HCT116 (cell line): ENCODE results near the gene ESYT1. TPM values are rescaled to one million over a fixed set of nuclear protein-coding genes. Genes with fewer than 3 reads are reported as not detected.

ENCODE experiments used
- ATAC-seq: fragments of 200-7000 bp; cut with Tn5 transposase; 2 replicates; pipeline ENCODE4 v1.9.1; 2020; ENCODE audit warnings: mild to moderate bottlenecking, moderate library complexity
- BruUV-seq: library from RNA; stranded (reverse); fragments of 400-500 nt; replicated peaks from 2 replicates; lab custom pipeline; 2021; lab: Mats Ljungman, UMichigan
- CTCF ChIA-PET: fragments of 300-600 bp; sonication (Branson Sonifier 250); formaldehyde crosslinking; loops from one replicate; lab custom pipeline; 2021; ENCODE audit warnings: antibody characterized with exemption; lab: Charles Lee
- POLR2A ChIA-PET: fragments of 300-600, 350-600 bp; sonication (Branson Sonifier 250); formaldehyde crosslinking; loops from one replicate; lab custom pipeline; 2021; ENCODE audit warnings: antibody characterized with exemption; lab: Charles Lee
- RAD21 ChIA-PET, 2 experiments: fragments of 300-600 bp; sonication (Branson Sonifier 250); formaldehyde crosslinking; loops; one replicate each; lab custom pipeline; 2023; ENCODE audit warnings: low total read pairs in 2 of 2; ENCODE audit not compliant: uncharacterized antibody in 2 of 2, unreplicated experiment in 2 of 2, low non-redundant PET in 1 of 2; lab: Charles Lee
- DNase-seq: peaks from one replicate; pipeline ENCODE4 v3.0.0-alpha.2; 2010; ENCODE audit warnings: low read depth, low spot score
- H2AFZ ChIP-seq: fragments of 200-600 bp; shearing (Covaris generic), sonication (generic); 2 replicates; pipeline ENCODE4 v1.6.1; 2017; ENCODE audit warnings: low read depth, mixed run types, mixed read lengths, antibody characterized with exemption, low read length; ENCODE audit not compliant: poor library complexity, severe bottlenecking
- H3K27ac ChIP-seq: 2 replicates; pipeline ENCODE4 v1.5.1; 2012; ENCODE audit warnings: low read depth, low read length
- H3K27me3 ChIP-seq: fragments of 200-600 bp; sonication (generic); 2 replicates; pipeline ENCODE4 v1.6.1; 2016; ENCODE audit warnings: mixed run types, low read length, mixed read lengths; ENCODE audit not compliant: insufficient read depth
- H3K36me3 ChIP-seq, 2 experiments: fragments of 200-500 bp in 1 of 2; fragments of 200-600 bp in 1 of 2; sonication (Bioruptor generic) in 1 of 2; sonication (generic) in 1 of 2; 2 replicates each; pipeline versions ENCODE4 v1.5.1 to v1.6.1; 2014 to 2016; ENCODE audit warnings: low read length in 2 of 2, inconsistent platforms in 1 of 2, mixed read lengths in 1 of 2, mixed run types in 1 of 2; ENCODE audit not compliant: insufficient read depth in 2 of 2, control insufficient read depth in 1 of 2
- H3K4me1 ChIP-seq, 2 experiments: fragments of 200-600 bp in 1 of 2; sonication (generic) in 1 of 2; 2 replicates each; pipeline versions ENCODE4 v1.5.1 to v1.6.1; 2012 to 2017; ENCODE audit warnings: low read length in 2 of 2, inconsistent platforms in 1 of 2, mild to moderate bottlenecking in 1 of 2, mixed read lengths in 1 of 2, mixed run types in 1 of 2, moderate library complexity in 1 of 2; ENCODE audit not compliant: insufficient read depth in 2 of 2, control insufficient read depth in 1 of 2
- H3K4me2 ChIP-seq: fragments of 200-600 bp; sonication (generic); 2 replicates; pipeline ENCODE4 v1.6.1; 2017; ENCODE audit warnings: mixed run types, low read length, mixed read lengths
- H3K4me3 ChIP-seq, 2 experiments: fragments of 200-600 bp in 1 of 2; sonication (generic) in 1 of 2; replicated peaks in 1 of 2; 2 replicates each; pipeline ENCODE4 v1.5.1; 2011 to 2016; ENCODE audit warnings: low read length in 2 of 2, control low read depth in 1 of 2, low read depth in 1 of 2, mild to moderate bottlenecking in 1 of 2, mixed read lengths in 1 of 2, mixed run types in 1 of 2
- H3K79me2 ChIP-seq: fragments of 200-600 bp; sonication (generic); 2 replicates; pipeline ENCODE4 v1.6.1; 2017; ENCODE audit warnings: mild to moderate bottlenecking, mixed run types, low read length, moderate library complexity, mixed read lengths; ENCODE audit not compliant: insufficient read depth
- H3K9ac ChIP-seq: fragments of 200-600 bp; sonication (generic); 2 replicates; pipeline ENCODE4 v1.6.1; 2016; ENCODE audit warnings: low read length, mixed read lengths
- H3K9me2 ChIP-seq: fragments of 200-600 bp; sonication (generic), shearing (Covaris generic); 2 replicates; pipeline ENCODE4 v1.6.1; 2017; ENCODE audit warnings: mixed run types, mild to moderate bottlenecking, moderate library complexity; ENCODE audit not compliant: insufficient read depth
- H3K9me3 ChIP-seq, 2 experiments: fragments of 200-500 bp in 1 of 2; fragments of 200-600 bp in 1 of 2; sonication (Bioruptor generic) in 1 of 2; sonication (generic) in 1 of 2; 2 replicates each; pipeline ENCODE4 v1.6.1; 2014 to 2017; ENCODE audit warnings: low read length in 2 of 2, mixed read lengths in 2 of 2, inconsistent platforms in 1 of 2, low read depth in 1 of 2, mild to moderate bottlenecking in 1 of 2, mixed run types in 1 of 2, moderate library complexity in 1 of 2; ENCODE audit not compliant: control insufficient read depth in 1 of 2, insufficient read depth in 1 of 2
- H4K20me1 ChIP-seq: fragments of 200-600 bp; sonication (generic), shearing (Covaris generic); 2 replicates; pipeline ENCODE4 v1.6.1; 2017; ENCODE audit warnings: mixed run types, mild to moderate bottlenecking, moderate library complexity; ENCODE audit not compliant: insufficient read depth
- CBX3 ChIP-seq: IDR thresholded peaks from 2 replicates; pipeline ENCODE4 v1.6.1; 2012; ENCODE audit warnings: low read depth
- CEBPB ChIP-seq: IDR thresholded peaks from 2 replicates; pipeline ENCODE4 v1.6.1; 2012; ENCODE audit warnings: low read depth
- EGR1 ChIP-seq: IDR thresholded peaks from 2 replicates; pipeline ENCODE4 v1.6.1; 2012; ENCODE audit warnings: low read depth
- REST ChIP-seq: IDR thresholded peaks from 2 replicates; pipeline ENCODE4 v1.6.1; 2012; ENCODE audit warnings: low read depth
- SIN3A ChIP-seq: IDR thresholded peaks from 2 replicates; pipeline ENCODE4 v1.6.1; 2012; ENCODE audit warnings: low read depth
- SRF ChIP-seq: IDR thresholded peaks from 2 replicates; pipeline ENCODE4 v1.6.1; 2012; ENCODE audit warnings: low read depth
- YY1 ChIP-seq: IDR thresholded peaks from 2 replicates; pipeline ENCODE4 v1.6.1; 2011; ENCODE audit warnings: low read length, low read depth, moderate library complexity, mild to moderate bottlenecking; ENCODE audit not compliant: insufficient replicate concordance; ENCODE audit errors: extremely low read depth
- ZFX ChIP-seq: fragments of 450-650 bp; IDR thresholded peaks from 2 replicates; pipeline ENCODE4 v1.6.1; 2017
- ZNF274 ChIP-seq: fragments of 200-500 bp; sonication (Bioruptor generic); IDR thresholded peaks from 2 replicates; pipeline ENCODE4 v1.6.1; 2014; ENCODE audit warnings: mild to moderate bottlenecking, low read depth, low read length, inconsistent platforms
- intact Hi-C: fragments of 100-400 bp; cut with micrococcal nuclease; formaldehyde crosslinking; loops from 2 replicates; pipeline ENCODE4 v1.10.0; 2022
- total RNA-seq: library from RNA; stranded (reverse); gene quantifications from one replicate; pipeline ENCODE4 v1.2.1, GENCODE V29; 2021; ENCODE audit not compliant: unreplicated experiment

ESYT1 gene
- total RNA-seq, 1 experiment from 2014 or later: 80.9 TPM

GRCh38 chr12:56143870-56144269 lies 15.8 kb downstream of the ESYT1 start (continued):
- no peak for TF ChIP-seq REST
- no peak for TF ChIP-seq YY1
- no peak for TF ChIP-seq CEBPB
- no peak for TF ChIP-seq ZNF274
- no peak for TF ChIP-seq CBX3
- TF ChIP-seq ZFX: no peak
- no peak for TF ChIP-seq EGR1
- TF ChIP-seq, all 23 proteins: peak for 0

- peaks cover 30 to 34% of the 10 kb centered on the region in 2 experiments for H3K36me3 ChIP-seq
Observed at GRCh38 chr12:56145217-56145616, 17.1 kb downstream of the ESYT1 start.

More at GRCh38 chr12:56145217-56145616, 17.1 kb downstream of the ESYT1 start:
- Histone ChIP-seq H3K9me3 (no peaks in the 10 kb centered on the region), H3K4me3 (no peak overlapping the region), H3K27ac (no peak overlapping the region), H4K20me1 (no peaks in the 10 kb centered on the region), H3K4me2 (no peak overlapping the region), H2AFZ (no peak overlapping the region), H3K9ac (no peak overlapping the region), H3K4me1 (peaks cover 0 to 5% of the 10 kb centered on the region in 2 experiments; a peak in 2 of 4 replicates), H3K9me2 (no peaks in the 10 kb centered on the region), H3K79me2 (no peaks in the 10 kb centered on the region), H3K27me3 (no peaks in the 10 kb centered on the region)
- ATAC-seq (no peak), DNase-seq (no peak)
- ChIA-PET RAD21 (no interaction called here), CTCF (no interaction called here), POLR2A (interaction anchor here (3.8 kb wide), 1 partner anchor 17 kb away, joined by 14 read pairs; the partner anchor contains the start of gene ESYT1)
- intact Hi-C loops: no loop called here
- BruUV-seq: no TSS peak
- TF ChIP-seq SIN3A: no peak
- no peak for TF ChIP-seq EGR1
- TF ChIP-seq SRF: no peak
- no peak for TF ChIP-seq YY1
- TF ChIP-seq REST: no peak
- TF ChIP-seq ZFX: no peak
